HepG2 (cell line): ENCODE measurements around the gene DNMT3L. TPM values are rescaled to one million over a fixed set of nuclear protein-coding genes. Genes with fewer than 3 reads are reported as not detected.
A peak's percentile ranks its signal among the peaks of the same experiment; 100 is the strongest.

Source experiments
- BCL3 ChIP-seq: sonication (generic); formaldehyde crosslinking; IDR thresholded peaks from 2 replicates; pipeline ENCODE4 v1.5.1; 2020; ENCODE audit warnings: mild to moderate bottlenecking, missing genetic modification reagents, moderate library complexity
- E2F2 ChIP-seq: sonication (generic); formaldehyde crosslinking; IDR thresholded peaks from 2 replicates; pipeline ENCODE4 v1.4.0; 2020; ENCODE audit warnings: missing genetic modification reagents, borderline replicate concordance
- EHMT2 ChIP-seq: fragments of 200-600 bp; sonication (generic); IDR thresholded peaks from 2 replicates; pipeline ENCODE4 v1.7.0; 2017; ENCODE audit warnings: antibody characterized with exemption, low read depth, low read length, borderline replicate concordance
- GLI4 ChIP-seq: sonication (generic); formaldehyde crosslinking; IDR thresholded peaks from 2 replicates; pipeline ENCODE4 v1.5.1; 2020; ENCODE audit warnings: missing genetic modification reagents, mild to moderate bottlenecking, moderate library complexity, borderline replicate concordance
- JDP2 ChIP-seq: sonication (generic); formaldehyde crosslinking; IDR thresholded peaks from 2 replicates; pipeline ENCODE4 v1.8.1; 2022; ENCODE audit warnings: missing genetic modification reagents, borderline replicate concordance
- MAFF ChIP-seq: IDR thresholded peaks from 2 replicates; pipeline ENCODE4 v1.6.1; 2011; ENCODE audit warnings: low read depth, low read length, improper control_type of control experiment
- MED1 ChIP-seq: sonication (generic); formaldehyde crosslinking; IDR thresholded peaks from 2 replicates; pipeline ENCODE4 v1.4.0; 2020; ENCODE audit warnings: missing genetic modification reagents
- RBM39 ChIP-seq: fragments of 200-400 bp; formaldehyde crosslinking; IDR thresholded peaks from one replicate; pipeline ENCODE4 v1.6.1; 2018; ENCODE audit warnings: antibody characterized with exemption, mild to moderate bottlenecking, low read depth, low read length; ENCODE audit not compliant: poor library complexity, severe bottlenecking
- REPIN1 ChIP-seq: sonication (generic); formaldehyde crosslinking; IDR thresholded peaks from 2 replicates; pipeline ENCODE4 v1.8.0; 2022; ENCODE audit warnings: missing genetic modification reagents, low read depth, mild to moderate bottlenecking, borderline replicate concordance
- RFX3 ChIP-seq: IDR thresholded peaks from 2 replicates; pipeline ENCODE4 v1.6.1; 2016; ENCODE audit warnings: missing biosample characterization, missing genetic modification reagents
- ZBTB1 ChIP-seq: sonication (generic); formaldehyde crosslinking; IDR thresholded peaks from 2 replicates; pipeline ENCODE4 v1.4.0; 2020; ENCODE audit warnings: missing genetic modification reagents, borderline replicate concordance
- ZNF142 ChIP-seq: sonication (generic); formaldehyde crosslinking; IDR thresholded peaks from 2 replicates; pipeline ENCODE4 v1.4.0; 2020; ENCODE audit warnings: missing genetic modification reagents
- ZNF275 ChIP-seq: sonication (generic); formaldehyde crosslinking; IDR thresholded peaks from 2 replicates; pipeline ENCODE4 v1.8.0; 2022; ENCODE audit warnings: missing genetic modification reagents, mild to moderate bottlenecking, inconsistent platforms, borderline replicate concordance
- ZNF432 ChIP-seq: sonication (generic); formaldehyde crosslinking; IDR thresholded peaks from 2 replicates; pipeline ENCODE4 v1.5.0; 2020; ENCODE audit warnings: missing genetic modification reagents, mild to moderate bottlenecking, borderline replicate concordance
- ZNF512 ChIP-seq: sonication (generic); formaldehyde crosslinking; IDR thresholded peaks from 2 replicates; pipeline ENCODE4 v1.4.0; 2020; ENCODE audit warnings: mild to moderate bottlenecking, missing genetic modification reagents
- ZNF792 ChIP-seq: IDR thresholded peaks from 2 replicates; pipeline ENCODE4 v1.6.1; 2016
- polyA plus RNA-seq, 8 experiments: library from polyadenylated mRNA; depleted of rRNA in 3 of 8; stranded (reverse) in 7 of 8; unstranded in 1 of 8; fragments of >200 nt; fragmentation: Illumina TruSeq in 4 of 8; extraction: Trizol in 4 of 8; gene quantifications; 2 replicates each; pipeline versions ENCODE4 v1.2.1 to v1.2.3, GENCODE V29; 2011 to 2016; ENCODE audit warnings: low read depth in 4 of 8, missing spikeins in 1 of 8, mixed read lengths in 1 of 8; ENCODE audit not compliant: insufficient read depth in 1 of 8
- total RNA-seq, 5 experiments: library from RNA; depleted of rRNA; stranded (reverse); fragments of >200 nt; fragmentation: Illumina TruSeq; extraction: Trizol; gene quantifications; 2 replicates each; pipeline ENCODE4 v1.2.3, GENCODE V29; 2016; ENCODE audit warnings: low read depth in 1 of 5

DNMT3L gene
- total and polyA plus RNA-seq, 2 of the 13 experiments (the other 11 are each of a cell fraction or from before 2014, with no cell fraction given) = 0.75 to 1.7 TPM

- TF ChIP-seq MAFF (no peak), E2F2 (no peak), ZNF512 (no peak), RFX3 (CRISPR knock-in tag) (no peak), RBM39 (no peak), MED1 (CRISPR knock-in tag) (no peak), ZNF275 (CRISPR knock-in tag) (no peak), ZBTB1 (no peak), ZNF142 (CRISPR knock-in tag) (no peak), EHMT2 (no peak), ZNF792 (CRISPR knock-in tag) (no peak), GLI4 (CRISPR knock-in tag) (peak; percentile 80; the same call in 1 of the 2 replicates), ZNF432 (CRISPR knock-in tag) (no peak), REPIN1 (CRISPR knock-in tag) (0 out of 2 replicates have a peak, but pooled peaks have one; percentile 5), BCL3 (no peak), JDP2 (CRISPR knock-in tag) (no peak)
These were observed 38.7 kb upstream of the DNMT3L start (continued) for GRCh38 chr21:44300262-44300959.
